WERI-Rb-1 (cell line): ENCODE results near the gene SP3.

ENCODE experiments used
- DNase-seq: peaks from one replicate; pipeline ENCODE4 v3.0.0-alpha.2; 2020
- H3K27ac ChIP-seq: fragments of 250-450 bp; sonication (Bioruptor Pico); 2 replicates; pipeline ENCODE4 v1.5.1; 2020; ENCODE audit warnings: mild to moderate bottlenecking, moderate library complexity
- H3K27me3 ChIP-seq: fragments of 250-450 bp; sonication (Bioruptor Pico); 2 replicates; pipeline ENCODE4 v1.5.1; 2021; ENCODE audit warnings: mild to moderate bottlenecking, low read depth, moderate library complexity; ENCODE audit not compliant: insufficient read depth, severe bottlenecking
- H3K36me3 ChIP-seq: fragments of 250-450 bp; sonication (Bioruptor Pico); 2 replicates; pipeline ENCODE4 v1.5.1; 2020; ENCODE audit warnings: mild to moderate bottlenecking, moderate library complexity
- H3K4me3 ChIP-seq: 2 replicates; pipeline ENCODE4 v1.5.1; 2011; ENCODE audit warnings: low read depth, mild to moderate bottlenecking, control low read depth, low read length
- H3K9me3 ChIP-seq: fragments of 250-450 bp; sonication (Bioruptor Pico); 2 replicates; pipeline ENCODE4 v1.5.1; 2021; ENCODE audit warnings: mild to moderate bottlenecking, moderate library complexity; ENCODE audit not compliant: severe bottlenecking
- CTCF ChIP-seq: IDR thresholded peaks from 2 replicates; pipeline ENCODE4 v1.5.1; 2011; ENCODE audit warnings: low read depth, mild to moderate bottlenecking, control low read depth, inconsistent platforms, low read length

Gene SP3

GRCh38 chr2:173922760-173923159 is 42.4 kb downstream of the SP3 start:
- DNase-seq: no peak
- TF ChIP-seq CTCF: no peak
- Histone ChIP-seq H3K36me3 (peaks cover 24% of the 10 kb centered on the region), H3K27me3 (no peaks in the 10 kb centered on the region), H3K4me3 (no peak overlapping the region), H3K9me3 (no peaks in the 10 kb centered on the region), H3K27ac (no peak overlapping the region)

DNA sequence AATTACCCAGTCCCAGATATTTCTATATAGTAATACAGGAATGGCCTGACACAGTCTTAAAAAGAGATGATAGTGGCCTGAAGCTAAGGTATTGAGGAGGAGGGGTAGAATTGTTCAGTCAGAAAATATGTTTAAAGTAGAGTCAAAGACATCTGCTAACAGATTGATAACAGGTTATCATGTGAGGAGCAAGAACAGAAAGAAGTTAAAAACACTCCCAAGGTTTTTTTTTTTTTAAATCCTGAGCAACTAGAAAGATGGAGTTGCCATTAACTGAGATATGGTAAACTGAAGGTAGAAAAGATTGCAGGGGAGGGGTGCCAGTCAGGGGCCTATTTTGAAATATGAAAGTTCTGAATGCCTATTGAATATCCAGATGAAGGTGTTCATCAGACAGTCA is 43.1 kb downstream of the SP3 start:
- H3K36me3 ChIP-seq: peaks cover 31% of the 10 kb centered on the region

DNA sequence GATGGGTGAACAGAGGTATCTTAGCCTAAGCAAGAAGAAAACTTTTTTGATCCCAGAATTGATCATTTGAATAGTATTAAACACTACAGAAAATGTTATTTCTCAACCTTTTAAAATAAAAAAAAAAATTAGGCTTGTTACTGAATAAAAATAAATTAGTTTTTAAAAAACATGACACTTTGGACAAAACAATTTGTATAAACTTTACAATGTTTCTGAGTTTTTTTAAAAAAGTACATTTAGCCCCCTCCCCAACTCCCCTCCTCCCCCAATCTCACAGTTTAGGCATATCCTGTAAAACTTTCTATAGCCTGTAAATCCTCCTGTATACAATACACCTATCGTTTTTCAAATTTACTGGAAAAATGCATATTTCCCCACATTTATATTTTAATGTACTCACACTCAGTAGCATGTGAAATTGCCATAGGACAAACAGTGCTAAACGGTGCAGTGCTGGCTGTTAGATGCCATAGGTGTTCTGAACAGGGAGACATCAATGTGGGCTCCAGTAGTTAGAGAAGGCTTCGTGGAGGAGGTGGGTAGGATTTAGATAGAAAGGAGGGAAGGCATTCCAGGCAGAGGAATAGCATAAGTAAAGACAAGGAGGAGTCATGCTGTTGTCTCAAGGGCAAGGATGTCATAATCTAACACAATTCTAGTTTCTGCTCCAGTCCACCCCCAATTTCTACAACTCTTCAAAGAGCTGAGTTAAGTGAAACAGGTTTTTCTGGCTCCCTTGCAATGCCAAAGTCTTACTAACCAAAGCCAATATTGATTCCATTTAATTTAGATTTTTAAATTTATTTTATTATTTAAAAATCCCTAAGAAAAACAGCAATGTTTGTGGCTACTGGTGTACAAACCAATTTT is 50.9 kb downstream of the SP3 start:
- no peaks in the 10 kb centered on the region for H3K9me3 ChIP-seq
- no peak for DNase-seq
- no peak overlapping the region for H3K27ac ChIP-seq
- H3K36me3 ChIP-seq: peaks cover 89% of the 10 kb centered on the region
- no peaks in the 10 kb centered on the region for H3K27me3 ChIP-seq
- TF ChIP-seq CTCF: no peak
- H3K4me3 ChIP-seq: no peak overlapping the region

More for the DNA sequence above, 43.1 kb downstream of the SP3 start:
- Histone ChIP-seq H3K27me3 (no peaks in the 10 kb centered on the region), H3K9me3 (no peaks in the 10 kb centered on the region), H3K4me3 (no peak overlapping the region), H3K27ac (no peak overlapping the region)
- no peak for TF ChIP-seq CTCF
- no peak for DNase-seq

GRCh38 chr2:173909846-173910245 is 55.3 kb downstream of the SP3 start:
- H3K36me3 ChIP-seq: peaks cover 83% of the 10 kb centered on the region

DNA sequence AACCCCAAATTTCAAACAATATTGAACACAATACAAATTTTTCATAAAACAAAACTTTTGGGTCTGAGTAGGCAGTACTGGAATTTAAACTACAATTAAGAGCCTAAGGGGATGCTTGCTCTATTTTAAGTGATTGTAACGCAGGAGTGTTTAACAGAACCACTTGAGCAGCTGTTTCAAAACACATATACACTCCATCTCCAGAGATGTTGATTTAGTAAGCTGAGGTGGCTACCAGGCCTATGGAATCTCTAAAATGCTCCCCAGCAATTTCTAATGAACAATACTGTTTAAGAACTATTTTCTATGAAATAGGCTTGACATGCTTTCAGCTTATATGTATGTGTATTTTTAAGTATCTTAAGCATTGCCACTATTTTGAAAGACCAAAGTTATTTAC is 58.5 kb downstream of the SP3 start:
- Histone ChIP-seq H3K27me3 (no peaks in the 10 kb centered on the region), H3K27ac (no peak overlapping the region), H3K9me3 (no peaks in the 10 kb centered on the region), H3K4me3 (no peak overlapping the region), H3K36me3 (peaks cover 58% of the 10 kb centered on the region)
- no peak for TF ChIP-seq CTCF
- no peak for DNase-seq

More at GRCh38 chr2:173909846-173910245, 55.3 kb downstream of the SP3 start:
- H3K9me3 ChIP-seq: no peaks in the 10 kb centered on the region
- TF ChIP-seq CTCF: no peak
- H3K4me3 ChIP-seq: no peak overlapping the region
- DNase-seq: no peak
- H3K27ac ChIP-seq: no peak overlapping the region
- no peaks in the 10 kb centered on the region for H3K27me3 ChIP-seq
